ENCODE measurements around the gene GPR183. TPM values are rescaled to one million over a fixed set of nuclear protein-coding genes. Genes with fewer than 3 reads are reported as not detected.

GPR183 gene
- total RNA-seq, 4 donors from 2014 or later: 6.0 to 185 (median 41.9) TPM

- no peak for TF ChIP-seq CTCF (IDR thresholded peaks at IDR 0.05; ENCODE audit: low read depth)
Measured at GRCh38 chr13:99316224-99316623, 9.0 kb upstream of the GPR183 start.

GRCh38 chr13:99315186-99315585 is 8.0 kb upstream of the GPR183 start:
- no peak for TF ChIP-seq CTCF (IDR thresholded peaks at IDR 0.05; ENCODE audit: low read depth)

- TF ChIP-seq CTCF (IDR thresholded peaks at IDR 0.05; ENCODE audit: low read depth): no peak
Measured at GRCh38 chr13:99314640-99315176, 7.5 kb upstream of the GPR183 start.

- TF ChIP-seq CTCF (IDR thresholded peaks at IDR 0.05; ENCODE audit: low read depth): no peak
Measured at GRCh38 chr13:99313941-99314340, 6.7 kb upstream of the GPR183 start.

GRCh38 chr13:99313501-99313900 is 6.3 kb upstream of the GPR183 start:
- TF ChIP-seq CTCF (IDR thresholded peaks at IDR 0.05; ENCODE audit: low read depth): no peak

- TF ChIP-seq CTCF (IDR thresholded peaks at IDR 0.05; ENCODE audit: low read depth): no peak
Measured at GRCh38 chr13:99312493-99312883, 5.3 kb upstream of the GPR183 start.

- no peak for TF ChIP-seq CTCF (IDR thresholded peaks at IDR 0.05; ENCODE audit: low read depth)
Measured at GRCh38 chr13:99311748-99312492, 4.7 kb upstream of the GPR183 start.

All from subcutaneous adipose tissue (tissue), 4 donors.